Measurements from ENCODE around the gene COX19. TPM values are rescaled to one million over a fixed set of nuclear protein-coding genes. Genes with fewer than 3 reads are reported as not detected.

COX19 gene
- total and polyA plus RNA-seq, 2 of the 13 experiments (the other 11 are each of a cell fraction or from before 2014, with no cell fraction given), result 11.5 to 21.7 TPM

DNA sequence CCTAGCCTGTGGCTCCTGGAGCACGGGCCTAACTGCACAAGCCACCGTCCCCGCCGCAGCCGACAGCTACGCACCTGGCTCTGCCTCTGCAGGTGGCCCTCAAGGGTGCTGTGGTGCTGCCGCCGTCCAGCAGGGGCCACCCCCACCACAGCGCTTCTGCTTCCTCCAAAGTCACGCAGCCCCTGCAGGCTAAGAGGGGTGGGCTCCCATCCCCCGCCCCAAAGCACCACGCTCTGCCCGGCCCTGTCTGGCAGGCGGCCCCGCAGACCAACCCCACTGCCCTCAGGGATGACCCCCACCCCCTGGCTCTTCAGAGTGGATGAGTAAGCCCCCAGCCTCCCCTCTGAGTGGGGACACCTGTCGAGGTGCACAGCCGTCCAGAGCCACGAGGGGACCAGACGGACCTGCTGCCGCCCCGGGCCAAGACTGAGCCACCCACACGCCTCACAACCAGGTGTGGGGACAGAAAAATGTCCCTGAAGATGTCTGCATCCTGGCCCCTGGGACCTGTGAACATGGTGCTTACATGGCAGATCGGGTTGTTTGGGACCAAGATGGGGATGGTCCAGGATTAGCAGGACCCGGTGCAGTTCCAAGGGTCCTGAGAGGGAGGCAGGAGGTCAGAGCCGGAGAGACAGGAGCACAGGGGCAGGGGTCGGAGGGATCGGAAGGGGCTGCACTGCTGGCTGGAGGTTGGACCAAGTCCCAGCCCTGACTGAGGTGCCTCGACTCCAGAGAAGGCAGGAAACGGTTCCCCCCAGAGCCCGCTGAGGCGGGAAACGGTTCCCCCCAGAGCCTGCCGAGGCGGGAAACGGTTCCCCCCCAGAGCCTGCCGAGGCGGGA, 11.9 kb downstream of the COX19 start (continued):
- TF ChIP-seq TSC22D2 (CRISPR knock-in tag; IDR thresholded peaks at IDR 0.05; ENCODE audit: borderline replicate concordance), result no peak
- TF ChIP-seq, protein P1, sequence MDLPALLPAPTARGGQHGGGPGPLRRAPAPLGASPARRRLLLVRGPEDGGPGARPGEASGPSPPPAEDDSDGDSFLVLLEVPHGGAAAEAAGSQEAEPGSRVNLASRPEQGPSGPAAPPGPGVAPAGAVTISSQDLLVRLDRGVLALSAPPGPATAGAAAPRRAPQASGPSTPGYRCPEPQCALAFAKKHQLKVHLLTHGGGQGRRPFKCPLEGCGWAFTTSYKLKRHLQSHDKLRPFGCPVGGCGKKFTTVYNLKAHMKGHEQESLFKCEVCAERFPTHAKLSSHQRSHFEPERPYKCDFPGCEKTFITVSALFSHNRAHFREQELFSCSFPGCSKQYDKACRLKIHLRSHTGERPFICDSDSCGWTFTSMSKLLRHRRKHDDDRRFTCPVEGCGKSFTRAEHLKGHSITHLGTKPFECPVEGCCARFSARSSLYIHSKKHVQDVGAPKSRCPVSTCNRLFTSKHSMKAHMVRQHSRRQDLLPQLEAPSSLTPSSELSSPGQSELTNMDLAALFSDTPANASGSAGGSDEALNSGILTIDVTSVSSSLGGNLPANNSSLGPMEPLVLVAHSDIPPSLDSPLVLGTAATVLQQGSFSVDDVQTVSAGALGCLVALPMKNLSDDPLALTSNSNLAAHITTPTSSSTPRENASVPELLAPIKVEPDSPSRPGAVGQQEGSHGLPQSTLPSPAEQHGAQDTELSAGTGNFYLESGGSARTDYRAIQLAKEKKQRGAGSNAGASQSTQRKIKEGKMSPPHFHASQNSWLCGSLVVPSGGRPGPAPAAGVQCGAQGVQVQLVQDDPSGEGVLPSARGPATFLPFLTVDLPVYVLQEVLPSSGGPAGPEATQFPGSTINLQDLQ (CRISPR knock-in tag; IDR thresholded peaks at IDR 0.05), result no peak
- no peak for TF ChIP-seq ZNF207 (IDR thresholded peaks at IDR 0.05; ENCODE audit: borderline replicate concordance)
- no peak for TF ChIP-seq ZNF225 (CRISPR knock-in tag; IDR thresholded peaks at IDR 0.05)
- TF ChIP-seq ZNF224 (CRISPR knock-in tag; IDR thresholded peaks at IDR 0.05), result 0 out of 2 replicates have a peak, but pooled peaks have one; percentile 39
- 0 out of 2 replicates have a peak, but pooled peaks have one; percentile 14 for TF ChIP-seq ZNF44 (CRISPR knock-in tag; IDR thresholded peaks at IDR 0.05)
- TF ChIP-seq SP140L (CRISPR knock-in tag; IDR thresholded peaks at IDR 0.05; ENCODE audit: borderline replicate concordance), result no peak
- TF ChIP-seq, protein P2, sequence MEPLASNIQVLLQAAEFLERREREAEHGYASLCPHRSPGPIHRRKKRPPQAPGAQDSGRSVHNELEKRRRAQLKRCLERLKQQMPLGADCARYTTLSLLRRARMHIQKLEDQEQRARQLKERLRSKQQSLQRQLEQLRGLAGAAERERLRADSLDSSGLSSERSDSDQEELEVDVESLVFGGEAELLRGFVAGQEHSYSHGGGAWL (CRISPR knock-in tag; IDR thresholded peaks at IDR 0.05), result peak; percentile 21; the same call in 1 of the 2 replicates
- no peak for TF ChIP-seq KDM6A (CRISPR knock-in tag; IDR thresholded peaks at IDR 0.05; ENCODE audit: low read depth)
- TF ChIP-seq SMAD1 (CRISPR knock-in tag; IDR thresholded peaks at IDR 0.05; ENCODE audit: borderline replicate concordance, low read depth), result no peak; the same call in 1 of the 2 replicates
- no peak for TF ChIP-seq NAIF1 (CRISPR knock-in tag; IDR thresholded peaks at IDR 0.05; ENCODE audit: borderline replicate concordance)
- TF ChIP-seq HNRNPK (IDR thresholded peaks at IDR 0.05; ENCODE audit: low read depth, low read length, poor library complexity, severe bottlenecking), result peak; percentile 42
- no peak for TF ChIP-seq PHB2 (IDR thresholded peaks at IDR 0.05; ENCODE audit: partially characterized antibody)
- peak; percentile 42; the same call in 1 of the 2 replicates for TF ChIP-seq KMT2A (CRISPR knock-in tag; IDR thresholded peaks at IDR 0.05)
- no peak for TF ChIP-seq PCBP1 (IDR thresholded peaks at IDR 0.05; ENCODE audit: borderline replicate concordance, low read depth, low read length)
- peak; percentile 31; the same call in 1 of the 2 replicates for TF ChIP-seq MED1 (CRISPR knock-in tag; IDR thresholded peaks at IDR 0.05)
- no peak for TF ChIP-seq NONO (IDR thresholded peaks at IDR 0.05)
- peak; percentile 63 for TF ChIP-seq NONO (CRISPR knock-in tag; conservative IDR thresholded peaks at IDR 0.05)
- TF ChIP-seq, protein P3, sequence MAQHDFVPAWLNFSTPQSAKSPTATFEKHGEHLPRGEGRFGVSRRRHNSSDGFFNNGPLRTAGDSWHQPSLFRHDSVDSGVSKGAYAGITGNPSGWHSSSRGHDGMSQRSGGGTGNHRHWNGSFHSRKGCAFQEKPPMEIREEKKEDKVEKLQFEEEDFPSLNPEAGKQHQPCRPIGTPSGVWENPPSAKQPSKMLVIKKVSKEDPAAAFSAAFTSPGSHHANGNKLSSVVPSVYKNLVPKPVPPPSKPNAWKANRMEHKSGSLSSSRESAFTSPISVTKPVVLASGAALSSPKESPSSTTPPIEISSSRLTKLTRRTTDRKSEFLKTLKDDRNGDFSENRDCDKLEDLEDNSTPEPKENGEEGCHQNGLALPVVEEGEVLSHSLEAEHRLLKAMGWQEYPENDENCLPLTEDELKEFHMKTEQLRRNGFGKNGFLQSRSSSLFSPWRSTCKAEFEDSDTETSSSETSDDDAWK (CRISPR knock-in tag; IDR thresholded peaks at IDR 0.05), result no peak
- TF ChIP-seq BRCA1 (CRISPR knock-in tag; IDR thresholded peaks at IDR 0.05), result no peak
- TF ChIP-seq TAF15 (IDR thresholded peaks at IDR 0.05; ENCODE audit: low read depth, low read length, poor library complexity, severe bottlenecking), result no peak
- TF ChIP-seq ZNF510 (CRISPR knock-in tag; IDR thresholded peaks at IDR 0.05; ENCODE audit: low read depth), result peak; percentile 4; the same call in 1 of the 2 replicates
- no peak for TF ChIP-seq SMAD3 (CRISPR knock-in tag; IDR thresholded peaks at IDR 0.05)
- TF ChIP-seq SCMH1 (CRISPR knock-in tag; IDR thresholded peaks at IDR 0.05; ENCODE audit: borderline replicate concordance), result no peak
- TF ChIP-seq ZNF557 (CRISPR knock-in tag; IDR thresholded peaks at IDR 0.05), result no peak
- no peak for TF ChIP-seq RFX3 (CRISPR knock-in tag; IDR thresholded peaks at IDR 0.05)
- no peak for TF ChIP-seq RFXAP (CRISPR knock-in tag; IDR thresholded peaks at IDR 0.05; ENCODE audit: borderline replicate concordance)
- TF ChIP-seq ZFY (CRISPR knock-in tag; IDR thresholded peaks at IDR 0.05), result no peak
